ENCODE results near the gene SPATA12.

GRCh38 chr3:57077630-57078343, 17.3 kb downstream of the SPATA12 start:
- TF ChIP-seq CTCF (IDR thresholded peaks at IDR 0.05) (no peak), EP300 (IDR thresholded peaks at IDR 0.05; ENCODE audit: low read depth) (no peak)
